ENCODE results near the gene THEM5.

THEM5 gene

GRCh38 chr1:151867321-151867720, 13.8 kb upstream of the THEM5 start:
- TF ChIP-seq EZH2 (IDR thresholded peaks at IDR 0.05; ENCODE audit: borderline replicate concordance, low read depth, low read length, severe bottlenecking): no peak
- TF ChIP-seq CTCF (IDR thresholded peaks at IDR 0.05; ENCODE audit: borderline replicate concordance, extremely low read depth, low read length, poor library complexity, severe bottlenecking): no peak
- no peak overlapping the region for H3K27ac ChIP-seq (ENCODE audit: low read length)

GRCh38 chr1:151864411-151864810, 10.9 kb upstream of the THEM5 start:
- H3K4me1 ChIP-seq (ENCODE audit: insufficient read depth, low read length): no peaks in the 10 kb centered on the region
- no peak overlapping the region for H3K4me3 ChIP-seq (ENCODE audit: low read depth in 1 of 2, low read length in 2 of 2)
- H3K4me2 ChIP-seq (ENCODE audit: insufficient read depth, low read length): no peak overlapping the region
- H3K79me2 ChIP-seq (ENCODE audit: insufficient read depth, low read length): no peaks in the 10 kb centered on the region
- no peak overlapping the region for H3K9ac ChIP-seq (ENCODE audit: low read depth, low read length)
- H2AFZ ChIP-seq (ENCODE audit: low read depth, low read length): no peak overlapping the region
- no peaks in the 10 kb centered on the region for H4K20me1 ChIP-seq (ENCODE audit: insufficient read depth, low read length)
- H3K9me3 ChIP-seq (ENCODE audit: insufficient read depth, low read length, severe bottlenecking): no peaks in the 10 kb centered on the region
- ATAC-seq (ENCODE audit: insufficient read depth, low read depth) (no peak), DNase-seq (no peak)
- no peaks in the 10 kb centered on the region for H3K36me3 ChIP-seq (ENCODE audit: insufficient read depth, low read length)
- TF ChIP-seq CTCF (IDR thresholded peaks at IDR 0.05; ENCODE audit: borderline replicate concordance, extremely low read depth, low read length, poor library complexity, severe bottlenecking): no peak
- no peak for TF ChIP-seq EZH2 (IDR thresholded peaks at IDR 0.05; ENCODE audit: borderline replicate concordance, low read depth, low read length, severe bottlenecking)
- H3K27ac ChIP-seq (ENCODE audit: low read length): no peak overlapping the region
- H3K27me3 ChIP-seq (ENCODE audit: insufficient read depth, low read length, poor library complexity): peaks cover 4% of the 10 kb centered on the region

More at GRCh38 chr1:151867321-151867720, 13.8 kb upstream of the THEM5 start:
- Histone ChIP-seq H3K79me2 (ENCODE audit: insufficient read depth, low read length) (no peaks in the 10 kb centered on the region), H2AFZ (ENCODE audit: low read depth, low read length) (no peak overlapping the region), H3K4me2 (ENCODE audit: insufficient read depth, low read length) (no peak overlapping the region), H3K9me3 (ENCODE audit: insufficient read depth, low read length, severe bottlenecking) (no peaks in the 10 kb centered on the region), H4K20me1 (ENCODE audit: insufficient read depth, low read length) (no peaks in the 10 kb centered on the region), H3K4me1 (ENCODE audit: insufficient read depth, low read length) (no peaks in the 10 kb centered on the region), H3K9ac (ENCODE audit: low read depth, low read length) (no peak overlapping the region), H3K4me3 (ENCODE audit: low read depth in 1 of 2, low read length in 2 of 2) (no peak overlapping the region), H3K27me3 (ENCODE audit: insufficient read depth, low read length, poor library complexity) (peaks cover 8% of the 10 kb centered on the region), H3K36me3 (ENCODE audit: insufficient read depth, low read length) (no peaks in the 10 kb centered on the region)
- DNase-seq (no peak), ATAC-seq (ENCODE audit: insufficient read depth, low read depth) (no peak)

GRCh38 chr1:151862604-151863003, 9.1 kb upstream of the THEM5 start:
- H3K79me2 ChIP-seq (ENCODE audit: insufficient read depth, low read length): no peaks in the 10 kb centered on the region
- peaks cover 4% of the 10 kb centered on the region for H3K27me3 ChIP-seq (ENCODE audit: insufficient read depth, low read length, poor library complexity)
- TF ChIP-seq CTCF (IDR thresholded peaks at IDR 0.05; ENCODE audit: borderline replicate concordance, extremely low read depth, low read length, poor library complexity, severe bottlenecking): no peak
- no peak for TF ChIP-seq EZH2 (IDR thresholded peaks at IDR 0.05; ENCODE audit: borderline replicate concordance, low read depth, low read length, severe bottlenecking)
- H3K27ac ChIP-seq (ENCODE audit: low read length): no peak overlapping the region
- no peak overlapping the region for H2AFZ ChIP-seq (ENCODE audit: low read depth, low read length)
- H3K4me2 ChIP-seq (ENCODE audit: insufficient read depth, low read length): no peak overlapping the region
- H3K9ac ChIP-seq (ENCODE audit: low read depth, low read length): no peak overlapping the region
- no peak overlapping the region for H3K4me3 ChIP-seq (ENCODE audit: low read depth in 1 of 2, low read length in 2 of 2)
- H3K36me3 ChIP-seq (ENCODE audit: insufficient read depth, low read length): no peaks in the 10 kb centered on the region
- H4K20me1 ChIP-seq (ENCODE audit: insufficient read depth, low read length): no peaks in the 10 kb centered on the region
- no peaks in the 10 kb centered on the region for H3K9me3 ChIP-seq (ENCODE audit: insufficient read depth, low read length, severe bottlenecking)
- H3K4me1 ChIP-seq (ENCODE audit: insufficient read depth, low read length): no peaks in the 10 kb centered on the region
- ATAC-seq (ENCODE audit: insufficient read depth, low read depth): no peak
- DNase-seq: no peak
